CD14-positive monocyte (primary cell): ENCODE results near the gene FLCN. TPM values are rescaled to one million over a fixed set of nuclear protein-coding genes. Genes with fewer than 3 reads are reported as not detected.

Source experiments
- DNase-seq, 3 donors: peaks; one replicate each; pipeline ENCODE4 v3.0.0-alpha.2; 2011 to 2022
- H2AFZ ChIP-seq: 2 replicates; pipeline ENCODE4 v1.6.0; 2012; ENCODE audit warnings: mild to moderate bottlenecking, low read depth, low read length, inconsistent platforms; ENCODE audit not compliant: insufficient read depth, poor library complexity, severe bottlenecking
- H3K27ac ChIP-seq, 2 donors: 1 replicate in 1 of 2; 2 replicates in 1 of 2; pipeline ENCODE4 v1.5.1; 2012 to 2013; ENCODE audit warnings: low read length in 2 of 2, control low read depth in 1 of 2, inconsistent platforms in 1 of 2, low read depth in 1 of 2, mild to moderate bottlenecking in 1 of 2
- H3K27me3 ChIP-seq, 2 donors: one replicate each; pipeline versions ENCODE4 v1.6.0 to v1.6.1; 2011 to 2013; ENCODE audit warnings: low read length in 2 of 2; ENCODE audit not compliant: control insufficient read depth in 2 of 2, insufficient read depth in 2 of 2
- H3K36me3 ChIP-seq, 2 donors: replicated peaks in 1 of 2; 1 replicate in 1 of 2; 2 replicates in 1 of 2; pipeline versions ENCODE4 v1.5.1 to v1.6.1; 2012 to 2013; ENCODE audit warnings: low read length in 2 of 2, control low read depth in 1 of 2, inconsistent platforms in 1 of 2, mild to moderate bottlenecking in 1 of 2; ENCODE audit not compliant: insufficient read depth in 2 of 2, control insufficient read depth in 1 of 2
- H3K4me1 ChIP-seq, 2 donors: 1 replicate in 1 of 2; 2 replicates in 1 of 2; pipeline versions ENCODE4 v1.5.1 to v1.6.1; 2012 to 2013; ENCODE audit warnings: low read length in 2 of 2, control low read depth in 1 of 2, inconsistent platforms in 1 of 2, mild to moderate bottlenecking in 1 of 2, moderate library complexity in 1 of 2; ENCODE audit not compliant: insufficient read depth in 2 of 2, control insufficient read depth in 1 of 2
- H3K4me2 ChIP-seq: replicated peaks from 2 replicates; pipeline ENCODE3; 2012; ENCODE audit warnings: low read length, moderate library complexity, mild to moderate bottlenecking; ENCODE audit not compliant: poor library complexity, severe bottlenecking; ENCODE audit errors: extremely low read depth
- H3K4me3 ChIP-seq, 3 experiments: fragments of 200-600 bp in 1 of 3; sonication (generic) in 1 of 3; replicated peaks in 1 of 3; 1 replicate in 2 of 3; 2 replicates in 1 of 3; pipeline ENCODE4 v1.5.1; 2011 to 2013; ENCODE audit warnings: low read length in 3 of 3, mild to moderate bottlenecking in 3 of 3, control low read depth in 2 of 3, low read depth in 2 of 3, inconsistent platforms in 1 of 3, moderate library complexity in 1 of 3
- H3K79me2 ChIP-seq: 2 replicates; pipeline ENCODE4 v1.6.0; 2012; ENCODE audit warnings: mild to moderate bottlenecking, control low read depth, inconsistent platforms, low read length, moderate library complexity; ENCODE audit not compliant: insufficient read depth
- H3K9ac ChIP-seq: 2 replicates; pipeline ENCODE4 v1.6.0; 2017; ENCODE audit warnings: low read length, mild to moderate bottlenecking; ENCODE audit not compliant: insufficient read depth, poor library complexity, severe bottlenecking
- H3K9me3 ChIP-seq, 2 donors: replicated peaks in 1 of 2; 1 replicate in 1 of 2; 2 replicates in 1 of 2; pipeline versions ENCODE4 v1.5.1 to v1.6.1; 2012 to 2013; ENCODE audit warnings: low read length in 2 of 2, control low read depth in 1 of 2; ENCODE audit not compliant: control insufficient read depth in 1 of 2, insufficient read depth in 1 of 2
- H4K20me1 ChIP-seq: 2 replicates; pipeline ENCODE4 v1.6.0; 2012; ENCODE audit warnings: mild to moderate bottlenecking, low read length, control low read depth, moderate library complexity; ENCODE audit not compliant: insufficient read depth
- H3K27ac Mint-ChIP-seq, 7 donors: one replicate each; pipeline ENCODE4 v1.8.0; 2020; ENCODE audit warnings: mild to moderate bottlenecking in 7 of 7, mixed read lengths in 7 of 7, moderate library complexity in 6 of 7, inconsistent platforms in 2 of 7
- H3K27me3 Mint-ChIP-seq, 3 donors: one replicate each; pipeline ENCODE4 v1.8.0; 2021 to 2022; ENCODE audit warnings: low read depth in 3 of 3, mild to moderate bottlenecking in 3 of 3, mixed read lengths in 3 of 3, moderate library complexity in 3 of 3, inconsistent platforms in 1 of 3
- H3K36me3 Mint-ChIP-seq, 2 donors: one replicate each; pipeline ENCODE4 v1.8.0; 2020; ENCODE audit warnings: mixed read lengths in 2 of 2, inconsistent platforms in 1 of 2, mild to moderate bottlenecking in 1 of 2
- H3K4me1 Mint-ChIP-seq: one replicate; pipeline ENCODE4 v1.8.0; 2020; ENCODE audit warnings: mild to moderate bottlenecking, mixed read lengths
- H3K4me3 Mint-ChIP-seq, 2 donors: one replicate each; pipeline ENCODE4 v1.8.0; 2020; ENCODE audit warnings: mild to moderate bottlenecking in 2 of 2, mixed read lengths in 2 of 2, moderate library complexity in 1 of 2
- H3K9me3 Mint-ChIP-seq, 7 donors: one replicate each; pipeline ENCODE4 v1.8.0; 2020 to 2022; ENCODE audit warnings: mixed read lengths in 7 of 7, mild to moderate bottlenecking in 6 of 7, moderate library complexity in 6 of 7, inconsistent platforms in 2 of 7
- CTCF ChIP-seq: fragments of 200-600 bp; IDR thresholded peaks from one replicate; pipeline ENCODE4 v1.8.0; 2022; ENCODE audit warnings: antibody characterized with exemption, mild to moderate bottlenecking
- WGBS: methylation state at CpG from one replicate; pipeline ENCODE4 v1.1.5; 2013; ENCODE audit warnings: missing lambda C conversion rate; ENCODE audit not compliant: insufficient coverage; 5-methylcytosine and 5-hydroxymethylcytosine counted together
- intact Hi-C, 2 donors: fragments of 100-400 bp; cut with micrococcal nuclease; formaldehyde crosslinking; loops; one replicate each; pipeline versions ENCODE4 v1.15.0 to v1.15.1; 2023
- polyA plus RNA-seq, 3 donors: library from polyadenylated mRNA; depleted of rRNA in 1 of 3; unstranded in 2 of 3; stranded (reverse) in 1 of 3; fragments of 300-500 nt in 2 of 3; fragments of >200 nt in 1 of 3; fragmentation: Illumina TruSeq in 2 of 3; gene quantifications; 1 replicate in 2 of 3; 2 replicates in 1 of 3; pipeline ENCODE4 v1.2.3, GENCODE V29; 2012 to 2021

The FLCN gene
- polyA plus RNA-seq, 3 donors = 5.8 to 46.9 (median 8.0) TPM

DNA sequence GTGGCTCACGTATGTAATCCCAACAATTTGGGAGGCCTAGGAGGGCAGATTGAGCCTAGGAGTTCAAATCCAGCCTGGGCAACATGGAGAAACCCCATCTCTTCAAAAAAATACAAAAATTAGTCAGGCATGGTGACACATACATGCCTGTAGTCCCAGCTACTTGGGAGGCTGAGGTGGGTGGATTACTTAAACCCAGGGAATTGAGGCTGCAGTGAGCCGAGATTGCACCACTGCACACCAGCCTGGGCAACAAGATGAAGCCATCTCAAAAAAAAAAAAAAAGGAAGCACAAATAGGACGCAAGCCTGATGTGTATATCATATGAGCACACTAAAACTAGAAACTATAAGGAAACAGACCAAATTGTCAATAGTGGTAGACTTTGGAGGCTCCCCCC lies 17.1 kb upstream of the FLCN start:
- Histone ChIP-seq H2AFZ (no peak overlapping the region), H3K9ac (no peak overlapping the region), H3K27me3 (no peaks in the 10 kb centered on the region), H3K9me3 (no peaks in the 10 kb centered on the region), H4K20me1 (no peaks in the 10 kb centered on the region), H3K4me3 (no peak overlapping the region), H3K4me2 (no peak overlapping the region), H3K36me3 (peaks cover 69 to 90% of the 10 kb centered on the region in 2 donors), H3K27ac (no peak overlapping the region), H3K79me2 (no peaks in the 10 kb centered on the region), H3K4me1 (no peaks in the 10 kb centered on the region)
- intact Hi-C loops = no loop called here
- Mint-ChIP-seq H3K9me3 (no peaks in the 10 kb centered on the region), H3K27me3 (no peaks in the 10 kb centered on the region), H3K27ac (no peak overlapping the region), H3K4me3 (no peak overlapping the region), H3K36me3 (peaks cover 66 to 95% of the 10 kb centered on the region in 2 donors), H3K4me1 (no peaks in the 10 kb centered on the region)
- WGBS = no CpG with 5 or more reads among the region's 3 CpGs
- no peak for TF ChIP-seq CTCF
- no peak for DNase-seq

- no peak overlapping the region for H3K4me3 ChIP-seq
- intact Hi-C loops = no loop called here
- H3K36me3 ChIP-seq = peaks cover 69 to 90% of the 10 kb centered on the region in 2 donors
- H3K27me3 ChIP-seq = no peaks in the 10 kb centered on the region
- no peaks in the 10 kb centered on the region for H3K9me3 ChIP-seq
- DNase-seq = no peak
- H3K4me1 ChIP-seq = no peaks in the 10 kb centered on the region
- TF ChIP-seq CTCF = no peak
- no peaks in the 10 kb centered on the region for H3K79me2 ChIP-seq
- Mint-ChIP-seq H3K9me3 (no peaks in the 10 kb centered on the region), H3K27me3 (no peaks in the 10 kb centered on the region), H3K27ac (peak overlapping the region in 2 of 7 donors; percentile 15 to 40), H3K36me3 (peaks cover 66 to 95% of the 10 kb centered on the region in 2 donors), H3K4me1 (no peaks in the 10 kb centered on the region), H3K4me3 (no peak overlapping the region)
- no peak overlapping the region for H2AFZ ChIP-seq
- H4K20me1 ChIP-seq = no peaks in the 10 kb centered on the region
- H3K4me2 ChIP-seq = no peak overlapping the region
- H3K9ac ChIP-seq = no peak overlapping the region
- H3K27ac ChIP-seq = peak overlapping the region in 1 of 2 donors; percentile 9
- 100% methylated on average over 2 of the region's 3 CpGs for WGBS
Measured at GRCh38 chr17:17253406-17253805, 16.4 kb upstream of the FLCN start.
